ENCODE measurements around the gene EDNRA.

The EDNRA gene

GRCh38 chr4:147496500-147496899 lies 15.6 kb downstream of the EDNRA start:
- ChIA-PET POLR2A (no interaction called here), CTCF (no interaction called here)
- TF ChIP-seq PKNOX1 (IDR thresholded peaks at IDR 0.05) (no peak), ZNF384 (IDR thresholded peaks at IDR 0.05) (no peak), LEF1 (IDR thresholded peaks at IDR 0.05; ENCODE audit: borderline replicate concordance) (no peak), SUZ12 (IDR thresholded peaks at IDR 0.05) (no peak), FOXA1 (IDR thresholded peaks at IDR 0.05) (no peak), HDGF (IDR thresholded peaks at IDR 0.05; ENCODE audit: borderline replicate concordance) (no peak), FOXK2 (IDR thresholded peaks at IDR 0.05) (no peak), FOXM1 (IDR thresholded peaks at IDR 0.05; ENCODE audit: borderline replicate concordance) (no peak), NFRKB (IDR thresholded peaks at IDR 0.05) (no peak), BHLHE40 (IDR thresholded peaks at IDR 0.05; ENCODE audit: borderline replicate concordance) (no peak), CTBP1 (IDR thresholded peaks at IDR 0.05; ENCODE audit: borderline replicate concordance) (no peak), ARNT (IDR thresholded peaks at IDR 0.05) (no peak), ELF4 (IDR thresholded peaks at IDR 0.05) (no peak), TARDBP (IDR thresholded peaks at IDR 0.05) (no peak), L3MBTL2 (conservative IDR thresholded peaks at IDR 0.05) (no peak)
- DNase-seq (ENCODE audit: extremely low spot score) = no peak

- TF ChIP-seq BHLHE40 (IDR thresholded peaks at IDR 0.05; ENCODE audit: borderline replicate concordance) = no peak
- ChIA-PET CTCF (interaction anchor here (1.2 kb wide), 1 partner anchor 21 kb away, joined by 6 read pairs; no protein-coding TSS in a partner anchor), POLR2A (no interaction called here)
- no peak for DNase-seq (ENCODE audit: extremely low spot score)
These were observed 17.2 kb downstream of the EDNRA start for GRCh38 chr4:147498031-147498660.

GRCh38 chr4:147508346-147508745 lies 27.4 kb downstream of the EDNRA start:
- ChIA-PET CTCF (interaction anchor here (3.0 kb wide), 1 partner anchor 10 kb away, joined by 13 read pairs; no protein-coding TSS in a partner anchor), POLR2A (no interaction called here)
- TF ChIP-seq ARNT (IDR thresholded peaks at IDR 0.05) = no peak
- no peak for TF ChIP-seq FOXA1 (IDR thresholded peaks at IDR 0.05)
- no peak for TF ChIP-seq SP1 (IDR thresholded peaks at IDR 0.05)
- TF ChIP-seq L3MBTL2 (conservative IDR thresholded peaks at IDR 0.05) = no peak
- TF ChIP-seq BHLHE40 (IDR thresholded peaks at IDR 0.05; ENCODE audit: borderline replicate concordance) = no peak
- TF ChIP-seq FOXK2 (IDR thresholded peaks at IDR 0.05) = no peak
- TF ChIP-seq HDGF (IDR thresholded peaks at IDR 0.05; ENCODE audit: borderline replicate concordance) = no peak
- TF ChIP-seq PKNOX1 (IDR thresholded peaks at IDR 0.05) = no peak
- no peak for TF ChIP-seq NFRKB (IDR thresholded peaks at IDR 0.05)
- no peak for TF ChIP-seq ZNF384 (IDR thresholded peaks at IDR 0.05)
- no peak for TF ChIP-seq LEF1 (IDR thresholded peaks at IDR 0.05; ENCODE audit: borderline replicate concordance)
- TF ChIP-seq CTBP1 (IDR thresholded peaks at IDR 0.05; ENCODE audit: borderline replicate concordance) = no peak
- no peak for TF ChIP-seq SUZ12 (IDR thresholded peaks at IDR 0.05)
- TF ChIP-seq FOXM1 (IDR thresholded peaks at IDR 0.05; ENCODE audit: borderline replicate concordance) = no peak
- no peak for TF ChIP-seq TARDBP (IDR thresholded peaks at IDR 0.05)
- no peak for TF ChIP-seq ELF4 (IDR thresholded peaks at IDR 0.05)
- no peak for DNase-seq (ENCODE audit: extremely low spot score)

GRCh38 chr4:147509386-147509785 lies 28.5 kb downstream of the EDNRA start:
- POLR2A ChIA-PET = no interaction called here

GRCh38 chr4:147510962-147511668 lies 30.2 kb downstream of the EDNRA start:
- no peak for DNase-seq (ENCODE audit: extremely low spot score)
- TF ChIP-seq TARDBP (IDR thresholded peaks at IDR 0.05) = no peak
- no peak for TF ChIP-seq LEF1 (IDR thresholded peaks at IDR 0.05; ENCODE audit: borderline replicate concordance)
- no peak for TF ChIP-seq L3MBTL2 (conservative IDR thresholded peaks at IDR 0.05)
- no peak for TF ChIP-seq ELF4 (IDR thresholded peaks at IDR 0.05)
- no peak for TF ChIP-seq HDGF (IDR thresholded peaks at IDR 0.05; ENCODE audit: borderline replicate concordance)
- TF ChIP-seq ARNT (IDR thresholded peaks at IDR 0.05) = no peak
- no peak for TF ChIP-seq FOXM1 (IDR thresholded peaks at IDR 0.05; ENCODE audit: borderline replicate concordance)
- no peak for TF ChIP-seq SUZ12 (IDR thresholded peaks at IDR 0.05)
- TF ChIP-seq SP1 (IDR thresholded peaks at IDR 0.05) = no peak
- TF ChIP-seq BHLHE40 (IDR thresholded peaks at IDR 0.05; ENCODE audit: borderline replicate concordance) = no peak
- no peak for TF ChIP-seq PKNOX1 (IDR thresholded peaks at IDR 0.05)
- CTCF ChIA-PET = interaction anchor here (0.7 to 3.0 kb wide), 4 partner anchors 8 to 543 kb away, joined by 3 to 13 read pairs (median 3); no protein-coding TSS in a partner anchor
- POLR2A ChIA-PET = no interaction called here

More at GRCh38 chr4:147509386-147509785, 28.5 kb downstream of the EDNRA start:
- no peak for DNase-seq (ENCODE audit: extremely low spot score)
- TF ChIP-seq ZNF384 (IDR thresholded peaks at IDR 0.05) (no peak), LEF1 (IDR thresholded peaks at IDR 0.05; ENCODE audit: borderline replicate concordance) (no peak), TARDBP (IDR thresholded peaks at IDR 0.05) (no peak), ELF4 (IDR thresholded peaks at IDR 0.05) (no peak), SP1 (IDR thresholded peaks at IDR 0.05) (no peak), PKNOX1 (IDR thresholded peaks at IDR 0.05) (no peak), BHLHE40 (IDR thresholded peaks at IDR 0.05; ENCODE audit: borderline replicate concordance) (no peak), ARNT (IDR thresholded peaks at IDR 0.05) (no peak), NFRKB (IDR thresholded peaks at IDR 0.05) (no peak), FOXM1 (IDR thresholded peaks at IDR 0.05; ENCODE audit: borderline replicate concordance) (no peak), L3MBTL2 (conservative IDR thresholded peaks at IDR 0.05) (no peak), SUZ12 (IDR thresholded peaks at IDR 0.05) (no peak), FOXK2 (IDR thresholded peaks at IDR 0.05) (no peak), HDGF (IDR thresholded peaks at IDR 0.05; ENCODE audit: borderline replicate concordance) (no peak), CTBP1 (IDR thresholded peaks at IDR 0.05; ENCODE audit: borderline replicate concordance) (no peak), FOXA1 (IDR thresholded peaks at IDR 0.05) (no peak)
- CTCF ChIA-PET = interaction anchor here (3.0 kb wide), 1 partner anchor 9 kb away, joined by 13 read pairs; no protein-coding TSS in a partner anchor

All from HEK293T (cell line).